ENCODE measurements around the gene CD44.
"Not testable (repeated sequence)": the region's sequence is repeated elsewhere in the genome, so short reads cannot be mapped to it uniquely, and the experiment has no call there.

Gene CD44

DNA sequence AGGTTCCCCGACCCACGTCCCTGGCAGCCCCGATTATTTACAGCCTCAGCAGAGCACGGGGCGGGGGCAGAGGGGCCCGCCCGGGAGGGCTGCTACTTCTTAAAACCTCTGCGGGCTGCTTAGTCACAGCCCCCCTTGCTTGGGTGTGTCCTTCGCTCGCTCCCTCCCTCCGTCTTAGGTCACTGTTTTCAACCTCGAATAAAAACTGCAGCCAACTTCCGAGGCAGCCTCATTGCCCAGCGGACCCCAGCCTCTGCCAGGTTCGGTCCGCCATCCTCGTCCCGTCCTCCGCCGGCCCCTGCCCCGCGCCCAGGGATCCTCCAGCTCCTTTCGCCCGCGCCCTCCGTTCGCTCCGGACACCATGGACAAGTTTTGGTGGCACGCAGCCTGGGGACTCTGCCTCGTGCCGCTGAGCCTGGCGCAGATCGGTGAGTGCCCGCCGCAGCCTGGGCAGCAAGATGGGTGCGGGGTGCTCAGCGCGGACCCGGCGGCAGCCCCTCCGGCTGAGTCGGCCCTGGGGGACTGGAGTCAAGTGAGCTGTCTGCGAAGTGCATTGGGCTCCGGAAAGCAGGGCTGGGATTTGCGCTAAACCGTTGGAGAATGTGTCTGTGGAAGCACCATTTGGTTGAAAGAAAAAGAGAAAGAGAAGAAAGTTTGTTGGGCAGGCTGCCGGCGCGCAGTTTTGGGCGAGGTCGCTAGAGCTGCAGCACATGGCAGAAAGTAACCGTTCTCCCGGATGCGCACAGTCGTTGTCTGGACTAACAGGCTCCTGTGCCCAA, at the start of gene CD44:
Gene CD44 (plus strand): TSS at position 229 of the 779 bp plus-strand sequence. CDS start 133 bp downstream, at position 362.
- peaks cover 57% of the 10 kb centered on the region for H3K4me1 Mint-ChIP-seq

DNA sequence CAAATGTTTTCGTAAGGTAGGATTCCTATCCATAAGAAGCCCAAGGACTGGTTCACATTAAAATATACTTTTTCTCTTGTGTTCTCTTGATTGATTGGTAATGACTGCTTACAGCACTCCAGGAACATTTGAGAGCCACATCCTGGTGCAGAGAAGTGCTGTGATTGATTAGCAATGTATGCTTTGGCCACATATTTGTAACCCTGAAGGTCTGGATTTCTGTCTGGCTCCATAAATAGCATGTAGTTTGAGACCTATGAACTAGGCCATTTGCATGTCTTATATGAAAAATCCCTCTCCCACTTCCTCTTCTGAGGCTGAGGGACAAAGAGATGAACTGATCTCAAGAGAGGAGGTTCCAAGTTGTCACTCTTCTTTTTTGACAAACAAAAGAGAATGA, 49.3 kb upstream of the CD44 start:
- DNase-seq (ENCODE audit: low spot score in 2 of 2) (no peak), ATAC-seq (no peak)
- Mint-ChIP-seq H3K27ac (no peak overlapping the region), H3K9me3 (peaks cover 3% of the 10 kb centered on the region), H3K4me3 (no peak overlapping the region), H3K4me1 (peaks cover 37% of the 10 kb centered on the region), H3K36me3 (no peaks in the 10 kb centered on the region)

More for the DNA sequence above, at the start of gene CD44:
- DNase-seq (ENCODE audit: low spot score in 2 of 2) (peak; percentile 52 to 81), ATAC-seq (peak; percentile 89)
- Mint-ChIP-seq H3K4me3 (peak within 1 kb of the TSS; percentile 82), H3K9me3 (no peaks in the 10 kb centered on the region), H3K36me3 (peaks cover 62% of the 10 kb centered on the region), H3K27ac (peak within 1 kb of the TSS; percentile 91)

DNA sequence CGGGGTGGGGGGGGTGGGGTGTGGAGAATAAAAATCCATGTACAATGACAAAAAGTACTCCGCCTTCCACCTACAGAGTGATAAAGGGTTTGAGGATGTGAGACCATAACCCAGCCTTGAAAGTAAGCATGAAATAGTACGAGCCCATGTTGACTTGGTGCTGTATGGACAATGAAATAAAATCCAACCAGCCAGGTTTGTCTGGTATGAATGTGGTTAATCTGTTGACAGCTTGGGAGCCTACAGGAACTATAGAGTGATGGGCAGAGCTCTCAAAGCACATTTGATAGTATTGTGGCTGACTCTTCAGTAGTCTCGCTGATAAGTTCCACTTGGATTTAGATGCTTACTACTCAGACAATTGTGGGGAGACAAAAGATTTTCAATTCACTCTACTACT, 48.8 kb upstream of the CD44 start:
- H3K27ac Mint-ChIP-seq: no peak overlapping the region
- peaks cover 32% of the 10 kb centered on the region for H3K4me1 Mint-ChIP-seq
- no peak overlapping the region for H3K4me3 Mint-ChIP-seq
- ATAC-seq (no peak), DNase-seq (ENCODE audit: low spot score in 2 of 2) (no peak)
- peaks cover 3% of the 10 kb centered on the region for H3K9me3 Mint-ChIP-seq
- H3K36me3 Mint-ChIP-seq: no peaks in the 10 kb centered on the region

DNA sequence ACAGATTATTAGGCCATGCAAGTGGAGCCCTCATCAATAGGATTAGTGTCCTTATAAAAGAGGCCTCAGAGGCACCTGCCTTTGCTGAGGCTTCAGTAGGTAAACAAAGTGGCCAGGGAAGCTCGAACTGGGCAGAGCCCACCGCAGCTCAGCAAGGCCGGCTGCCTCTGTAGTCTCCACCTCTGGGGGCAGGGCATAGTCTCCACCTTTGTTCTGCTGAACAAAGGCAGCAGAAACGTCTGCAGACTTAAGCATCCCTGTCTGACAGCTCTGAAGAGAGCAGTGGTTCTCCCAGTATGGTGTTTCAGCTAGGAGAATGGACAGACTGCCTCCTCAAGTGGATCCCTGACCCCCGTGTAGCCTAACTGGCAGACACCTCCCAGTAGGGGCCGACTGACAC, 48.0 kb upstream of the CD44 start:
- peaks cover 39% of the 10 kb centered on the region for H3K4me1 Mint-ChIP-seq
- not testable (repeated sequence) for ATAC-seq; DNase-seq (ENCODE audit: low spot score in 2 of 2); H3K9me3 Mint-ChIP-seq; H3K27ac Mint-ChIP-seq; H3K4me3 Mint-ChIP-seq; H3K36me3 Mint-ChIP-seq

DNA sequence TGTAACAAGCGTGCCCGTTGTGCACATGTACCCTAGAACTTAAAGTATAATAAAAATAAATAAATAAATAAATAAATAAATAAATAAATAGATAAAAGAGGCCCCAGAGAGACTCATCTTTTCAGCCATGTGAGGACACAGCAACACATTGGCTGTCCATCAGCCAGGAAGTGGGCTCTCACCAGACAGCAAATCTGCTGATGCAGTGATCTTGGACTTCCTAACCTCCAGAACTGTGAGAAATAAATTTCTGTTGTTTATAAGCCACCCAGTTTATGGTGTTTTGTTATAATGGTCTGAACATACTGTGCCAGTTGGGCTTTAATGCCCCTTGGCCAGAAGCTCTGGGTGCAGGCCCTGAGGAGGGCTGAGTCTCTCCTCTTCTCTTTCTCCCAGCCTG, 42.2 kb upstream of the CD44 start:
- no peak for DNase-seq (ENCODE audit: low spot score in 2 of 2)
- peaks cover 2% of the 10 kb centered on the region for H3K9me3 Mint-ChIP-seq
- no peak overlapping the region for H3K27ac Mint-ChIP-seq
- peaks cover 27% of the 10 kb centered on the region for H3K4me1 Mint-ChIP-seq
- H3K36me3 Mint-ChIP-seq: no peaks in the 10 kb centered on the region
- no peak for ATAC-seq
- no peak overlapping the region for H3K4me3 Mint-ChIP-seq

DNA sequence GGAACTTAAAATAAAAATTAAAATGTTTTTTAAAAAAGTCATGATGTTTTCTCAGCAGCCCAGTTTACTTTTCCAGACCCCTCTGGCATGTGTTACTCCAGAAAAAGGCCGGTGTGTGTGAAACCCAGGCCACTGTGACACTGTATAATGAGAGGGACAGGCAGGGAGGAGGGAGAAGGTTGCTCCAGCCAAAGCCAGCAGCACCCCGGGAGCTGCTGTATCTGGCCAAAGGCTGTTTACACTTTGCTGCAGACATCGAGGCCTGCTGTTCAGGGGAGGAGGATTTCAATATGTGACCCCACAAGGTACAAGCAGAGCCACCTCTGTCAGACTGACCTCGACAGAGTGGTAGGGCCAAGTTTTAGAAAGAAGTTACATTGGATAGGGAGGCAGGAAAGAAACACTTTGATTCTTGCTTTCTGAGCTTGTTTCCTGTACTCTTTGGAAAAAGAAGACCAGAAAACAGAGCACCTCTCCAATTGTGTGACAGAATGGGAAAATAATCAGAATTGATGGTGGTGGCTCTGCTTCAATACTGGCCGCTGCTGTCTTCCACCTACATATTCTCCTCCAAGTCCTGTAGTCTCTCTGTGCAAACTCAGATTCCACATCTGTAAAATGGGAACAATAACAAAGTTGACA, 41.0 kb upstream of the CD44 start:
- no peak for DNase-seq (ENCODE audit: low spot score in 2 of 2)
- no peak overlapping the region for H3K27ac Mint-ChIP-seq
- H3K9me3 Mint-ChIP-seq: no peaks in the 10 kb centered on the region
- peaks cover 24% of the 10 kb centered on the region for H3K4me1 Mint-ChIP-seq
- no peak for ATAC-seq
- no peaks in the 10 kb centered on the region for H3K36me3 Mint-ChIP-seq
- no peak overlapping the region for H3K4me3 Mint-ChIP-seq

DNA sequence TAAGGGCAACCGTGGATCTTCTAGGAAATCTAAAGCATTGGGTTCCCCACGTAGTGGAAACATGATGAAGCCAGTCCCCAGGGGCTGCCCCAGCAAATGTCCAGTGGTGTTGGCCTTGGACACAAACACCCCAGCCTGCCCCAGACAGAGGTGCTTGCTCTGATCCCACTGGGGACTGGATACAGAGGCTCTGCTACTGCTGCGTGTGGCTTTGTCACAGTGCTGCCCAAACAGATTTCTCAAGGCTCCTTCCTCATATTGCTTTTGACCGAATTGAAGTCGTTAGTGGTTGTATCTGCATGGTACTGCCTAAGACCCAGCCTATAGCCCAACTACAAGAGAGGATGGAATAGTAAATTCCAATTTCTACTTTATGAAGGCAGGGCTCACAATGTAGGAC, 40.1 kb upstream of the CD44 start:
- Mint-ChIP-seq H3K4me3 (no peak overlapping the region), H3K27ac (no peak overlapping the region), H3K4me1 (peaks cover 18% of the 10 kb centered on the region), H3K9me3 (no peaks in the 10 kb centered on the region), H3K36me3 (no peaks in the 10 kb centered on the region)
- no peak for ATAC-seq
- no peak for DNase-seq (ENCODE audit: low spot score in 2 of 2)

DNA sequence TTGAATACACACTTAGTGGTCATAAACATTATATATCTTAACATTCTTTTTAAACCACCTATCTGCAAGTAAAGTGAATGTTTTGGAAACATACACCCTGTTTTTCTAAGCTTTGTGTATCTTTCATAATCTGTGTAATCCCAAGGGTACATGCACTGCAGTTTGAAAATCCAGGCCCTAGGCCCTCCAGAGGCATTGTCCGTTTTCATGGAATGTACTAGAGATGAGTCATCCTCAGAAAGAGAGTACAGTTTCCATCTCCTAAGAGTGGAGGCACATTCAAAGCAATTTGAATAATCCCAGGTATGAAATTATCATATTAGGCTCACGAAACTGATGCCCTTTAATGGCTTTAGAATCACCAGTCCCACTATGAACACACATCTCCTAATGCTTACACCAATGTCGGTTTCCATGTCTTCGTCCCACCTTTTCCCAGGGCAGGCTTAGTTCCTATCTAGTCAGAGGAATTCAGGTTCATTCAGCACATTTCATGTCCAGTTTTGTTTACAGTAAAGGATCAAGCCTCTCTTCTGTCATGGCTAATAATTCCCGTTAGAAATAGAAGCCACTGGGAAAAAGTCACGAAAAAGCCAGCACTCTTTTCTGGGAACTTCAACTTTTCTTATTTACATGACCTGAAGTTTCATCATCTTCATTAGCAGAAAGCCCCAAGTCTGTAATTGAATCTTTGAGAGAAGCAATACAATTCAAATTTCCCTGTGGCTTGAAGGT, 39.5 kb upstream of the CD44 start:
- no peak for ATAC-seq
- DNase-seq (ENCODE audit: low spot score in 2 of 2): no peak
- Mint-ChIP-seq H3K9me3 (no peaks in the 10 kb centered on the region), H3K4me3 (no peak overlapping the region), H3K36me3 (no peaks in the 10 kb centered on the region), H3K27ac (no peak overlapping the region), H3K4me1 (peaks cover 18% of the 10 kb centered on the region)

DNA sequence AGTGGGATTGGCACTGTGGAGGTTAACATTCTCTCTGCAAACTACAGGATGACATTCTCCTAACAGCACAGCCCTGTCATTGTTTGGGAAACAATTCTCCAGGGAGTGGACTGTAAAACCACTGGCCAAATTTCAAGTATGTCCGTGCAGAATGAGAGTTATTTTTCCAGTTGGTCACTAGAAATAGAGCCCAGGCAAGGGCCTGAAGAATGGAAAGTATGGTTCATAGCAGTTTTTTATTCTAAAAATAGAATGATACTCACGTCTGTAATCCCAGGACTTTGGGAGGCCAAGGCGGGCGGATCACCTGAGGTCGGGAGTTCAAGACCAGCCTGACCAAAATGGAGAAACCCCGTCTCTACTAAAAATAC, 39.0 kb upstream of the CD44 start:
- Mint-ChIP-seq H3K36me3 (no peaks in the 10 kb centered on the region), H3K27ac (no peak overlapping the region), H3K9me3 (no peaks in the 10 kb centered on the region), H3K4me1 (peaks cover 18% of the 10 kb centered on the region), H3K4me3 (no peak overlapping the region)
- no peak for ATAC-seq
- no peak for DNase-seq (ENCODE audit: low spot score in 2 of 2)

DNA sequence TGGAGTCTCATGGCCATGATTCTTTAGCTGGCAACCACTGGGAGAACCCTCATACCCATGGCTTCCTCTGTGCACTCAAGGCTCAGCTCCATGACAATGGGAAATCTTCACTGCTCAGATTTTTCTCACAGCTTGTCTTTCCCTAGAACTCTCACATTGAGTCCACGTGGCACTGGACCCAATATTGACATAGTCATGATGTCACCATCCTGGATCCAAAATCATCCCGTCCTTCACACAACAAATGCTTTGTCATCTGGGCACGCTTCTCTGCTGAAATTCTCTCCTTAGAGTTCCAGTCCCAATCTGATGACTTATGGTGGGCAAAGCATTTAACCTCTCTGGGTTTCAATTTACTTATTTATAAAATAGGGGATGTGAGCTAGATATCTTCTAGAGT, 37.7 kb upstream of the CD44 start:
- H3K9me3 Mint-ChIP-seq: no peaks in the 10 kb centered on the region
- DNase-seq (ENCODE audit: low spot score in 2 of 2) (no peak), ATAC-seq (no peak)
- H3K36me3 Mint-ChIP-seq: no peaks in the 10 kb centered on the region
- no peak overlapping the region for H3K4me3 Mint-ChIP-seq
- peaks cover 17% of the 10 kb centered on the region for H3K4me1 Mint-ChIP-seq
- no peak overlapping the region for H3K27ac Mint-ChIP-seq

DNA sequence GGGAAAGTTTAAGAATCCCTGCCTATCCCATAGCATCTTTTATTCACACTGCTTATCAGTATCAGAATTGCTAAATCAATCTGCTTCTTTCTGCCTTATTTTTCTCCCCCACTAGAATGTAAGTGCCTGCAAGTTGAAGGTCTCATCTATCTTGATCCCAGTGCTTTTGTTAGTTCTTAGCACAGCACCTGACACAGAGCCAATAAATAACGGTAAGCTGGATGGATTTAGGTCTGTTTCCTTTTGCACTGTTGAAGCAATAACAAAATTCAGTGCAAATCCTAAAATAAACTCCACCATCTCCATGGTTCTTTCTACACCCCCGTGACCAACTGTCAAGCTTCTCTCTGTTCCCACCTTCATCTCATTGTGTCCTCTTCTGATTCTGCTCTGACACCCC, 36.7 kb upstream of the CD44 start:
- no peaks in the 10 kb centered on the region for H3K36me3 Mint-ChIP-seq
- no peak for DNase-seq (ENCODE audit: low spot score in 2 of 2)

DNA sequence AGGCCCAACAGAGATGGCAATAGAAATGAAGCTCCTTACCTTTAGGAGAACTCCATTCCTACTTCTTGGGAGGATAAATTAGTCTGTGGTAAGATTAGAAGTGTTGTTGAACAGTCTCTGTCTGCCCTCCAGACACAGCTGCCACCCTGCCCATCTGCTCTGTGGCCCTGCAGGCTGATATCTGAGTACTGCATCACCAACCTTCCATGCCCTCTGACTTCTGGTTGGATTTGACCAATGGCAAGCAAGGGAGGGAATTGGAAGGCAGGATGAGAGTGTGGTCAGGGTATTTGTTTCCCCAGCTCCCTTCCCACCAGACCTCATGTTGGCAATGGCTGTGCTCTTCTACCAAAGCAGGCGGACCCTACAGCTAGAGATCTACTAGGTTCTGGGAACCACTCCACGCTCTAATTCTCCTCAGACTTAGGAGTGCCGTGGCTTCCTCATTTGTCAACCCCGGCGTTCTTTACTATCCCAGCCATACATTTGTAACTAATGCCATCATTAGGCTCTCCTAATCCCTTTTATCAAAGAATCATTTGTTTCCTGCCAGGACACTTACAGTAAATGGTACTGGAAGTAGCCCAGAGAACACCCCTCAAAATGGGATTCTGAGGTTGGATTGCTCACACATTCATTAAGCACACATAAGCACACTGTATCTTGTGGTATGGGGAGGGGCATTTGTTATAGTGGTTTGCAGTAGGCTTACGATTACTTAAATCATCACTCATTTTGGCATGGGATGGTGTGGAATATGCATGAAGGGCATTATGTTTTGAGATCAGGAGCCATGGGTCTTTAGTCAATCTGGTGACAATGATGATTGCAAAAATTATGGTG, 35.4 kb upstream of the CD44 start:
- DNase-seq (ENCODE audit: low spot score in 2 of 2): no peak
- Mint-ChIP-seq H3K27ac (no peak overlapping the region), H3K4me1 (peaks cover 27% of the 10 kb centered on the region)

More for the DNA sequence above, 36.7 kb upstream of the CD44 start:
- Mint-ChIP-seq H3K27ac (no peak overlapping the region), H3K9me3 (no peaks in the 10 kb centered on the region), H3K4me1 (peaks cover 20% of the 10 kb centered on the region), H3K4me3 (no peak overlapping the region)
- ATAC-seq: no peak

DNA sequence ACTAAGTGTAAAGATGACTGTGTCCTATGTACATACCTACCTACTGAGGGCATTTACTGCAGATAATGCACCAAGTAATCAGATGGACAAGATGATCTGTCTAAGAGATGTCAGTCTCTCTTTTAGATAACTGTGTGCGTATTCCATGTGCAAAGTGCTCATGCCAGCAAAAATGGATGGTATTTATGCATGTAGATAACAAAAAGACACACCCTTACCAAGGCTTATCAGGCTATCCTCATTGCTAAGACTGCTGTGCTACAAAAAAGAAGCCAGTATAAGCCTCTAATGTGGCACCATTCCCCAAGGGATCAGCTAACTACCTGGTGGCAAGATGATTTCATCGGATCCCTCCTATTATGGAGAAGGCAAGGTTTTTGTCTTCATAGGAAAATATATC, 34.3 kb upstream of the CD44 start:
- Mint-ChIP-seq H3K4me1 (peaks cover 27% of the 10 kb centered on the region), H3K36me3 (no peaks in the 10 kb centered on the region)

More for the DNA sequence above, 35.4 kb upstream of the CD44 start:
- Mint-ChIP-seq H3K36me3 (no peaks in the 10 kb centered on the region), H3K4me3 (no peak overlapping the region), H3K9me3 (no peaks in the 10 kb centered on the region)
- no peak for ATAC-seq

DNA sequence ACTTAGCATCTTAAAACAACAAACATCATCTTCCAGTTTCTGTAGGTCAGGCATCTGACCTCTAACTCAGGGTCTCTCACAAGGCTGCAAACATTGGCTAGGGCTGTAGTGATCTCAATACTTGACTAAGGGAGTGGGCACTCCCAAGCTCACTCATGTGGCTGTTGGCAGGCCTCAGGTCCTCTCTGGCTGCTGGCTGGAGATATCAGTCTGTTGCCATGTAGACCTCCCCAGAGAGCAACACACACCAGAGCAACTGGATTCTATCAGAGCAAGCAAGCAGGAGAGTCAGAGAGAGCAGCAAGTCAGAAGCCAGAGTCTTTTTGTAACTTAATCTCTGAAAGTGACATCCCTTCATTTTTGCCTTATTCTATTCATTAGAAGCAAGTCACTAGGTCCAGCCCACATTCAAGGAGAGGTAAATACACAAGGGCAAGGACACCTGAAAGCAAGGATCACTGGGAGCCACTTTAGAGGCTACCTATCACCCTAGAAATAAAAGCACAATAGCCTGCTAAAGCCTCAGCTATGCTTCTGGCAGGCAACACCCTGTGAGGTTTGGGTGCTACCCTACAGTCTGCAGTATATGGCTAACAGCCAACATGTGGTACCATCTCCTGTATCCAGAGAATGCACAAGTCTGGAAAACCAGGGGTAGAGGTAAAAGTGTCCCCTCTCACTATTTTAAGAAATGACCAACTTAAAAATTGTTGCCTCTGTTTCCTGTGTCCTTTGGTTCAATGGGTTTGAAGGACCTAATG, 33.5 kb upstream of the CD44 start:
- Mint-ChIP-seq H3K4me3 (no peak overlapping the region), H3K4me1 (peaks cover 29% of the 10 kb centered on the region), H3K36me3 (no peaks in the 10 kb centered on the region), H3K9me3 (no peaks in the 10 kb centered on the region), H3K27ac (no peak overlapping the region)
- ATAC-seq (no peak), DNase-seq (ENCODE audit: low spot score in 2 of 2) (no peak)

More for the DNA sequence above, 34.3 kb upstream of the CD44 start:
- H3K4me3 Mint-ChIP-seq: no peak overlapping the region
- no peaks in the 10 kb centered on the region for H3K9me3 Mint-ChIP-seq
- ATAC-seq: no peak
- H3K27ac Mint-ChIP-seq: no peak overlapping the region
- DNase-seq (ENCODE audit: low spot score in 2 of 2): no peak

Measured in stimulated activated effector memory CD8-positive, alpha-beta T cell treated with anti-CD3 and anti-CD28 coated beads, Interleukin-12 subunit alpha, Interleukin-12 subunit beta, amount 100 ng/mL, for 72 hours (primary cell).